ENCODE measurements around the gene CRISPLD2. TPM values are rescaled to one million over a fixed set of nuclear protein-coding genes. Genes with fewer than 3 reads are reported as not detected.
A peak's percentile ranks its signal among the peaks of the same experiment; 100 is the strongest.

The CRISPLD2 gene
- total and polyA plus RNA-seq, 9 of the 15 experiments (the other 6 are each of a cell fraction or from before 2014, with no cell fraction given) = 0.03 to 0.24 (median 0.04) TPM; not detected in 4

GRCh38 chr16:84913315-84913714 lies 93.5 kb downstream of the CRISPLD2 start:
- CTCF ChIA-PET (ENCODE audit: low intra/inter-chr PET ratio) = no interaction called here
- WGBS (ENCODE audit: insufficient coverage, low coverage, missing lambda C conversion rate) = 2% methylated on average over 6 of the region's 6 CpGs
- no TSS peak for BruUV-seq (replicated peaks)
- TF ChIP-seq ZBTB43 (CRISPR knock-in tag; IDR thresholded peaks at IDR 0.05) (no peak), MTA1 (IDR thresholded peaks at IDR 0.05; ENCODE audit: borderline replicate concordance) (no peak), BRF1 (IDR thresholded peaks at IDR 0.05; ENCODE audit: borderline replicate concordance, extremely low read depth, insufficient read length) (no peak), ZC3H11A (IDR thresholded peaks at IDR 0.05; ENCODE audit: low read depth, low read length) (no peak), PHB2 (IDR thresholded peaks at IDR 0.05; ENCODE audit: low read depth) (no peak), ZBTB33 (CRISPR knock-in tag; IDR thresholded peaks at IDR 0.05) (no peak), MXI1 (IDR thresholded peaks at IDR 0.05; ENCODE audit: low read depth, low read length) (no peak), NBN (IDR thresholded peaks at IDR 0.05; ENCODE audit: low read depth) (no peak), PBX2 (CRISPR knock-in tag; IDR thresholded peaks at IDR 0.05; ENCODE audit: low read depth) (no peak), PBX2 (tag; conservative IDR thresholded peaks at IDR 0.05; ENCODE audit: low read depth) (no peak), TEAD4 (IDR thresholded peaks at IDR 0.05; ENCODE audit: low read length) (peak; percentile 82), TEAD4 (CRISPR knock-in tag; IDR thresholded peaks at IDR 0.05; ENCODE audit: borderline replicate concordance) (no peak), GATA2 (CRISPR knock-in tag; IDR thresholded peaks at IDR 0.05) (peak; percentile 71), PML (IDR thresholded peaks at IDR 0.05; ENCODE audit: low read length) (0 out of 2 replicates have a peak, but pooled peaks have one; percentile 27), CEBPG (CRISPR knock-in tag; IDR thresholded peaks at IDR 0.05) (peak; percentile 45; the same call in 1 of the 2 replicates), CEBPG (tag; conservative IDR thresholded peaks at IDR 0.05 in 1 of 2, IDR thresholded peaks at IDR 0.05 in 1 of 2) (peak; percentile 36 to 72; a peak in 3 of 4 replicates), CBFA2T2 (conservative IDR thresholded peaks at IDR 0.05) (peak; percentile 78), DMBX1 (CRISPR knock-in tag; IDR thresholded peaks at IDR 0.05; ENCODE audit: borderline replicate concordance) (peak; percentile 38; the same call in 1 of the 2 replicates), RBM15 (IDR thresholded peaks at IDR 0.05; ENCODE audit: insufficient read depth, low read length) (no peak)

More at GRCh38 chr16:84913315-84913714, 93.5 kb downstream of the CRISPLD2 start:
- Histone ChIP-seq H3K4me1 (replicated peaks in 1 of 2; ENCODE audit: control insufficient read depth in 2 of 2, insufficient read depth in 2 of 2, low read length in 2 of 2) (peaks cover 3 to 7% of the 10 kb centered on the region in 2 experiments; a peak in 3 of 5 replicates), H3K36me3 (ENCODE audit: control insufficient read depth, insufficient read depth, low read length) (no peaks in the 10 kb centered on the region), H3K9ac (ENCODE audit: insufficient read depth in 1 of 2, low read depth in 2 of 2, low read length in 2 of 2) (peak overlapping the region in 1 of 2 experiments; percentile 56; a peak in 1 of 4 replicates), H3K27ac (ENCODE audit: extremely low read depth, low read depth, low read length) (no peak overlapping the region), H2AFZ (ENCODE audit: low read depth, low read length) (no peak overlapping the region), H3K9me3 (replicated peaks; ENCODE audit: control insufficient read depth, insufficient read depth, low read depth, low read length) (no peaks in the 10 kb centered on the region), H3K9me1 (ENCODE audit: control insufficient read depth, insufficient read depth, low read length) (no peaks in the 10 kb centered on the region), H3K4me2 (ENCODE audit: insufficient read depth, low read length) (no peak overlapping the region), H3K79me2 (ENCODE audit: control insufficient read depth, insufficient read depth, low read length) (no peaks in the 10 kb centered on the region), H4K20me1 (replicated peaks; ENCODE audit: control insufficient read depth, insufficient read depth, low read length) (peaks cover 9% of the 10 kb centered on the region; the same call in 1 of the 2 replicates), H3K27me3 (ENCODE audit: control insufficient read depth in 2 of 2, insufficient read depth in 2 of 2, low read length in 2 of 2) (peaks cover 68 to 96% of the 10 kb centered on the region in 2 experiments), H3K4me3 (no peak overlapping the region)
- POLR2A ChIA-PET = interaction anchor here (0.8 kb wide), 1 partner anchor 28 kb away, joined by 3 read pairs; no protein-coding TSS in a partner anchor
- intact Hi-C loops (cut with micrococcal nuclease) (no loop called here), in situ Hi-C loops (cut with MboI) (no loop called here)
- FAIRE-seq (no peak), DNase-seq (ENCODE audit: extremely low read depth in 1 of 4, low spot score in 3 of 4) (peak in 3 of 4 experiments; percentile 55 to 69 (median 66)), ATAC-seq (peak; percentile 75)
